Left forelimb (tissue), 1 donor: Measurements from ENCODE around the gene INO80C.

Experiments
- DNase-seq: peaks from one replicate; pipeline ENCODE4 v3.0.0-alpha.2; 2018; ENCODE audit warnings: low spot score

INO80C gene

GRCh38 chr18:35513181-35513936 is 15.6 kb upstream of the INO80C start:
- no peak for DNase-seq

- no peak for DNase-seq
Measured at GRCh38 chr18:35512761-35513160, 15.0 kb upstream of the INO80C start.

DNA sequence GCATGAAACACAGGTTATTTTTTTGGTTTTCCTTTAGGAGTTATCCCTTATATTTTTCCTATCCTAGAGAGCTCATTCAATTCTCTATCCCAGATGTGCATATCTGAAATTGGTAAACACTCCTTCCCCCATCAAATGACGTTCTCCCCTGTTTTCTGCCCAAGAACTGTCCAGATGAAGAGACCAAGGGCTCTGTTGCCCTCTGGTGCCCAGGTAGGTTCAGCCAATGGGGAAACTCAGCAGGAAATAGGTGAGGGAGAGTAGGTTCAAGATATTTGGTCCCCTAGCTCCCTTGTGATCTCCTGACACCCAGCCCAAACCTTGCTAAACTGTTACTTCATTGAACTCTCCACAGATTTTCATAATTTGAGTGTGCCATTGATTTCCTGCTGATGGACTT is 14.1 kb upstream of the INO80C start:
- no peak for DNase-seq

GRCh38 chr18:35511428-35511827 is 13.7 kb upstream of the INO80C start:
- no peak for DNase-seq

DNA sequence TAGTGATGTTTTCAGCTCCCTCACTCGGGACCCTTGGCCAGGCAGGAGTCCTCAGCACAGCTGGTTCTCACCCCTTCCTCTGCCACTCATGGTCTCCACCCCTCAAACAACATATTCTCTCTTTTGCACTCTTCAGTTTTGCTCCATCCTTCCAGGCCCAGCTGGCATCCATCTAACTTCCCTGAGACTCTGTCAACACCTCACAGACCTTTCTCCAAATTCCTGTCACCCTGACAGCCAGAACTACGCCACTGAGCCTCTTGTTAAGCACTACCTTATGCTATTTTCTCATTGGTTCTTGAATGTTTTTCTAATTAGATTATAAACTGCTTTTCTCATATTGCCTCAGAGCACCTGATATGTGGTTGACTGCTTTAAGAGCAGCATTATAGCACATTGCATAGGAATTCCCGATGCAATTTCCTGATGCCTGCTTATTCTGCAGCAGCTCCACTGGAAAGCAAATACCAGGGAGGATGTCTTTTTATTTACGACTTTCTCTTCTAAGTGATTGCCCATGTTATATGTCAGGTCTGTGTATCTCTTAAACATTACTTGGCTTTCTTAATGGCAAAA is 12.4 kb upstream of the INO80C start:
- no peak for DNase-seq

- DNase-seq: no peak
Measured at GRCh38 chr18:35508746-35509338, 11.1 kb upstream of the INO80C start.

- no peak for DNase-seq
Measured at GRCh38 chr18:35508030-35508429, 10.3 kb upstream of the INO80C start.

GRCh38 chr18:35507623-35508022 is 9.9 kb upstream of the INO80C start:
- DNase-seq: no peak

DNA sequence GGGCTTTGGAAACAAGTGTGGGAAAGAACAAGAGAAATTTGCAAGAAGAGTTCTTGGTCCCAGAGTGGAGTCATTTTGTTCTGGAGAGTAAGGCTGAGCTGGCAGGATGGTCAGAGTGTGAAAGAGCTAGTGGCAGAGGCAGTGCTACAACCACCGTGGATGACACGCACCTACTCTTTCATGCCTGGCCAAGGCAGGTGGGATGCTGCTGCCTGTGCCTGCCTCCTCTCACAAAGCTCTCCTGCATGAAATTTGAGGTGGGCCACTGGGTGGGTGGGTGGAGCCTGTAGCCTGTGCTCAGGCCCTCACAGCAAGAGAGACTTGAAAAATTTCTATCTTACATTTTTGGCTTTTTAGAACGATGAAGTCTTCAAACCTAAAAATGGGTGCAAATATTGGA is 9.4 kb upstream of the INO80C start:
- DNase-seq: no peak

GRCh38 chr18:35506024-35506712 is 8.4 kb upstream of the INO80C start:
- no peak for DNase-seq

DNA sequence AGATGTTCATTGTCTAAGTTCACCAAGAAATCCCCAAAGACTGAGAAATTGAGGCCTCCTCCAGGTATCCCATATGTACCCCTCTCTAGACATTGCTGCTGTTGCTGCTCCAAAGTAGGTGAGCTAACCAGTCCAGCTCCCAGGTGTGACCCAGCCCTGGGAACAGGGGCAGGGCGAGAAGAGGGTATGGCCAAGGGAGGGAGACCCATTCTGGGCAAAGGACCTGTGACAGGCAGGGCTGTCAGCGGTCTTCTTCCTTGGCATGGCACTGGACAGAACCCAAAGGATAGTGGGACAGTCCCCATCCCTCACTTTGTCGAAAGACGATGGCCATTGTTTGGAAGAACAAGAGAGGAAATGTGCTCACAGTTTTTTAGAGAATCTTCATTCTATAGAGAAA is 7.2 kb upstream of the INO80C start:
- no peak for DNase-seq

DNA sequence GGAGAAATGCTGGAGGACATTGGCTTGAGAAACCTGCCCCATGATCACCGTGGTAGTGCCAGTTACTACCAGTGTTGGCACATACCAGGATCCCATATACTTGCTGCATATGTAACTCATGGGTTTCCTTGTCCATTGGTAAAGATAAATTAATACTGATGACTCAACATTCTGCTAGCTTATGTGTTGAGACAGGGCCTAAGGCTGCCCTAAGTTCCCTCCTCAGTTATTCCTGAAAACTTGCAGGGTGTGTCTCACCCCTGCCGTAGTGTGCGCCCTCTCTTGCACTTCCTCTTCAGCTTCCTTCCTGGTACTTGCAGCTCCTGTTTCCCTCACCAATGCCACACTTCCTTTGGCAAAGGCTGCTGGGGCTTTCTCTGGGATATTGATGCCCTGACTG is 4.3 kb upstream of the INO80C start:
- no peak for DNase-seq

GRCh38 chr18:35501369-35501768 is 3.6 kb upstream of the INO80C start:
- DNase-seq: no peak

DNA sequence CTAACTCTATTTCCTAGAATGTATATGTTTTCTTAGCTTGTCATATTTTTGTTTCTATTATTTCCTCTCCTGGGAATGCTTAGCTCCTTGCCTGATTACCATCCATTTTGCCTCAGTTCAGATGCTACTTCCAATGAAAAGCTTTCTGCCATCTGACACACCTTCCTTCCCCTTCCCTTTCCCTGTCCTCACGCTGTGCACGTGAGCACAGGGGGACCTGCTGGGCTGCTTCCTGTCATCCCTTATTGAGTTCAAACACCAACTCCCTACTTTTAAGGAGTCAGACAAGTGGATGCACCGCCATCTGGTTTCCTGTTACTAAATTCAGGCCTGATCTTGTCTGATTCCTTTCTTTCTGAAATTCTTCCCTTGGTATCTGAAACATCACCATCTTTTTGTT is 2.4 kb upstream of the INO80C start:
- no peak for DNase-seq

- DNase-seq: peak; percentile 68
Measured at GRCh38 chr18:35497027-35497369, 762 bp downstream of the INO80C start.

DNA sequence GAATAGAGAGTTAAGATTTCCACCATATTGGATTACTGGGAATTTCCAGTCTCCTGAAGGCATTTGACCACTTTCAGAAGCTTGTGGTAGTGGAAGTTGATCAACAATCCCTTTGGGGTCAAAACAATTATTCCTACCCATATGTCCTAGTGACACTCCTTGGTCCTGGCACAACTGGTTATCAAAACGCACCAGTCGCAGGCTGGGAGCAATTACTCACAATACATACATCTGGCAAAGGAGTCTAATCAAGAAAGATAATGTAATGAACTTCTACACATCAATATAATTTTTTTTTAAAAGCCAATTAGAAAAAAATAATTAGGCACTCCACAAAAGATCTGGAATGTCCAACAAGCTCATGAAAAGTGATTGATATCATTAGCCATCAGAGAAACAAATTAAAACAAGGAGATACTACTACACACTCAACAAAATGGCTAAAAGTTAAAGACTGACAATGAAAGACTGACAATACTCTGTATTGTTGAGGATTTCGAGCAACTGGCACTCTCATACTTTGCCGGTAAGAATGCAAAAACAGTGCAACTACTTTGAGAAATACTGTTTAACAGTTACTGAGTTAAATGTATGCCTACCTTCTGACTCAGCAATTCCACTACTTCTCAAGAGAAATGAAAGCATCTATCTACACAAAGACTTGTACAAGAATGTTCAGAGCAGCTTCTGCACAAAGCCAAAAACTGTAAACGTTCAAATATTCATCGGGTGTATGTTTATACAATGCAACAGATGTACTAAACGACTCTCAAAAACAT is 2.0 kb downstream of the INO80C start:
- DNase-seq: no peak

DNA sequence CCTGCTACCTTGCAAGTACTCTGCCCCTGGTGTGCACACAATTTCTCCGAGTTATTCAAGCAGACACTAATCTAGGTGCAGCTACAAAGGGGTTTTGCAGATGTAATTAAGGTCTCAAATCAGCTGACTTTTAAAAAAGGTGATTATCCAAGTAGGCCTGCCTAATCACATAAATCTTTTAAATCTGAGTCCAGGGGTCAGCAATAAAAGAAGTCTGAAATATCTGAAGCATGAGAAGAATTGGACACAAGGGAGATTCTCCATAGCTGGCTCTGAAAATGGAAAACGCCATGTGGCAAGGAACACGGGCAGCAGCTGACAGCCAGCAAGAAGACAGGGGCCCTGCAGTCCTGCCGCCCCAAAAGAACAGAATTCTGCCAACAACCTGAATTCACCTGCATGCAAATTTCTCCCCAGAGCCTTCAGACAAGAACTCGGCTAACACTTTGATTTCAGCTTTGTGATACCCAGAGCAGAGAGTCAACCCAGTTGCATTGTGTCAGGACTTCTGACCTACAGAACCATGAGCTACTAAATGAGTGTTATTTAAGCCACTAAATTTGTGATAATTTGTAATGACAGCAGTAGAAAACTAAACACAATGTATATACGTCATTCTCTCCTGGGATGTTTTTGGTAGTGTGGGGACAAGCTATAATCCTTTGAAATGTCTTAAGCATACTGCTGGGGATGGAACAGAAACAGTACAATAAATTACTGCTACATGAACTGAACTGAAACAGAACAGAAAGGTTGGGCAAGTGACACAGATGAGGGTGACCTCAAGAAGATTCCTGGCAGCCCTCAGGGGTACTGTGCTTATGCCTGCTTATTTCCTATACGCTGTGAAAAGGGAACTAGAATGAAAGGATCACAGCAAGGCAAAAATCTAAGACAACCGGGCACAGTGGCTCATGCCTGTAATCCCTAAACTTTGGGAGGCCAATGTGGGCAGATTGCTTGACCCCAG is 3.2 kb downstream of the INO80C start:
- no peak for DNase-seq

- no peak for DNase-seq
Measured at GRCh38 chr18:35491700-35492077, 6.1 kb downstream of the INO80C start.

- no peak for DNase-seq
Measured at GRCh38 chr18:35490894-35491699, 6.7 kb downstream of the INO80C start.

- DNase-seq: no peak
Measured at GRCh38 chr18:35489913-35490490, 7.8 kb downstream of the INO80C start.
